OCI-LY1 (cell line): ENCODE data around the gene ARHGDIG.

ENCODE experiments used
- H2AFZ ChIP-seq: fragments of 200-600 bp; sonication (generic), shearing (Covaris generic); 2 replicates; pipeline ENCODE4 v1.6.0; 2014; ENCODE audit warnings: antibody characterized with exemption, mild to moderate bottlenecking, low read length
- H3F3A ChIP-seq: fragments of 200-600 bp; sonication (generic), shearing (Covaris generic); 2 replicates; pipeline ENCODE4 v1.6.0; 2014; ENCODE audit warnings: mild to moderate bottlenecking, antibody characterized with exemption, low read length, moderate library complexity; ENCODE audit not compliant: insufficient read depth
- H3K27ac ChIP-seq: fragments of 200-600 bp; sonication (generic); 2 replicates; pipeline ENCODE4 v1.5.1; 2014; ENCODE audit warnings: low read length, mixed run types, mild to moderate bottlenecking, low read depth; ENCODE audit not compliant: poor library complexity, severe bottlenecking
- H3K27me3 ChIP-seq: fragments of 200-600 bp; sonication (generic); 2 replicates; pipeline ENCODE4 v1.6.0; 2014; ENCODE audit warnings: antibody characterized with exemption, mild to moderate bottlenecking, low read length, moderate library complexity; ENCODE audit not compliant: insufficient read depth
- H3K36me3 ChIP-seq: fragments of 200-600 bp; sonication (generic); 2 replicates; pipeline ENCODE4 v1.6.1; 2014; ENCODE audit warnings: mild to moderate bottlenecking, antibody characterized with exemption, low read length, moderate library complexity, mixed read lengths; ENCODE audit not compliant: insufficient read depth
- H3K4me1 ChIP-seq: fragments of 200-600 bp; sonication (generic); 2 replicates; pipeline ENCODE4 v1.5.1; 2014; ENCODE audit warnings: mild to moderate bottlenecking, low read length, moderate library complexity; ENCODE audit not compliant: insufficient read depth, severe bottlenecking
- H3K4me2 ChIP-seq: fragments of 200-600 bp; sonication (generic), shearing (Covaris generic); 2 replicates; pipeline ENCODE4 v1.6.1; 2014; ENCODE audit warnings: low read length
- H3K4me3 ChIP-seq: fragments of 200-600 bp; sonication (generic); 2 replicates; pipeline ENCODE4 v1.5.1; 2014; ENCODE audit warnings: low read length, low read depth, mild to moderate bottlenecking, mixed read lengths; ENCODE audit not compliant: poor library complexity, severe bottlenecking
- H3K79me2 ChIP-seq: fragments of 200-600 bp; shearing (Covaris generic); 2 replicates; pipeline ENCODE4 v1.6.1; 2016; ENCODE audit warnings: mixed run types, low read length, mixed read lengths; ENCODE audit not compliant: insufficient read depth
- H3K9ac ChIP-seq: fragments of 200-600 bp; sonication (generic), shearing (Covaris generic); 2 replicates; pipeline ENCODE4 v1.6.1; 2014; ENCODE audit warnings: mild to moderate bottlenecking, low read length, mixed read lengths
- H3K9me2 ChIP-seq: fragments of 200-600 bp; sonication (generic), shearing (Covaris generic); 2 replicates; pipeline ENCODE4 v1.6.1; 2014; ENCODE audit warnings: low read depth, mild to moderate bottlenecking, low read length, mixed read lengths
- H3K9me3 ChIP-seq: fragments of 200-600 bp; shearing (Covaris generic); 2 replicates; pipeline ENCODE4 v1.6.1; 2014; ENCODE audit warnings: low read length, mixed read lengths
- H4K20me1 ChIP-seq: fragments of 200-600 bp; sonication (generic), shearing (Covaris generic); 2 replicates; pipeline ENCODE4 v1.6.0; 2016; ENCODE audit warnings: mild to moderate bottlenecking, low read length; ENCODE audit not compliant: insufficient read depth
- EZH2 ChIP-seq: fragments of 200-600 bp; sonication (generic), shearing (Covaris generic); IDR thresholded peaks from 2 replicates; pipeline ENCODE4 v1.8.0; 2017; ENCODE audit warnings: borderline replicate concordance, mixed run types, mild to moderate bottlenecking, antibody characterized with exemption, low read length, moderate library complexity, mixed read lengths
- TF ChIP-seq, protein P1 (sequence below): fragments of 200-600 bp; sonication (generic), shearing (Covaris generic); IDR thresholded peaks from 2 replicates; pipeline ENCODE4 v1.5.1; 2017; ENCODE audit warnings: mild to moderate bottlenecking, antibody characterized with exemption, low read length, moderate library complexity, mixed read lengths

ARHGDIG gene

DNA sequence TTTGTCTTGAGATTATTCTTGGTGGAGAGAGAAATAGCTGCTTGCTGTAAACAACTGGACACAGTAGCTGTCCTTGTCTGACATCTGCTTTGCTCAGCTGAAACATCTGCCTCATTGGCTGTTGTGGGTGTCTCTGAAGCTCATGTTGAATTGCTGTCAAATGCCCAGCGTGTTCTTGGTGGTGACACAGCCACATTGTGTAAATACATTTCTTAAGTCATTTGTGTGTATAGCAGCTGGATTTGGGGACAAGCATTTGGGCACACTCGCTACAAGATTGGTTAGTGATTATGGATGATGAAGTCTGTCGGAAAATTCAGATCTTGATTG lies 40.5 kb upstream of the ARHGDIG start:
- Histone ChIP-seq H3K27ac (peak overlapping the region; percentile 53), H3K36me3 (peaks cover 5% of the 10 kb centered on the region; the same call in 1 of the 2 replicates), H3K9ac (no peak overlapping the region), H3K27me3 (no peaks in the 10 kb centered on the region), H3F3A (no peaks in the 10 kb centered on the region), H3K9me3 (no peaks in the 10 kb centered on the region), H3K4me3 (no peak overlapping the region), H3K4me1 (peaks cover 20% of the 10 kb centered on the region), H3K79me2 (peaks cover 5% of the 10 kb centered on the region; the same call in 1 of the 2 replicates), H4K20me1 (no peaks in the 10 kb centered on the region), H2AFZ (no peak overlapping the region), H3K9me2 (no peaks in the 10 kb centered on the region), H3K4me2 (no peak overlapping the region)
- TF ChIP-seq, protein P1, sequence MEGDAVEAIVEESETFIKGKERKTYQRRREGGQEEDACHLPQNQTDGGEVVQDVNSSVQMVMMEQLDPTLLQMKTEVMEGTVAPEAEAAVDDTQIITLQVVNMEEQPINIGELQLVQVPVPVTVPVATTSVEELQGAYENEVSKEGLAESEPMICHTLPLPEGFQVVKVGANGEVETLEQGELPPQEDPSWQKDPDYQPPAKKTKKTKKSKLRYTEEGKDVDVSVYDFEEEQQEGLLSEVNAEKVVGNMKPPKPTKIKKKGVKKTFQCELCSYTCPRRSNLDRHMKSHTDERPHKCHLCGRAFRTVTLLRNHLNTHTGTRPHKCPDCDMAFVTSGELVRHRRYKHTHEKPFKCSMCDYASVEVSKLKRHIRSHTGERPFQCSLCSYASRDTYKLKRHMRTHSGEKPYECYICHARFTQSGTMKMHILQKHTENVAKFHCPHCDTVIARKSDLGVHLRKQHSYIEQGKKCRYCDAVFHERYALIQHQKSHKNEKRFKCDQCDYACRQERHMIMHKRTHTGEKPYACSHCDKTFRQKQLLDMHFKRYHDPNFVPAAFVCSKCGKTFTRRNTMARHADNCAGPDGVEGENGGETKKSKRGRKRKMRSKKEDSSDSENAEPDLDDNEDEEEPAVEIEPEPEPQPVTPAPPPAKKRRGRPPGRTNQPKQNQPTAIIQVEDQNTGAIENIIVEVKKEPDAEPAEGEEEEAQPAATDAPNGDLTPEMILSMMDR, result no peak

DNA sequence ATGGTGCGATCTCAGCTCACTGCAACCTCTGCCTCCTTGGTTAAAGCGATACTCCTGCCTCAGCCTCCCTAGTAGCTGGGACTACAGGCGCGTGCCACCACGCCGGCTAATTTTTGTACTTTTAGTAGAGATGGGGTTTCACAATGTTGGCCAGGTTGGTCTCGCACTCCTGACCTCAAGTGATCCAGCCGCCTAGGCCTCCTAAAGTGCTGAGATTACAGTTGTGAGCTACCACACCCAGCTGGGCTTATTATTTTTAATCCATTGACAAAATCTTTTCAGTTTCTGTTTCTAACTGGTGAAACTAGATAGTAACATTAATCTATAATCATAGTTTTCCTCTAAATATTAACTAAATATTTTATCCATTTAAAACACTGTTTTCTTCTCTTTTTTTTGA lies 39.8 kb upstream of the ARHGDIG start:
- H3K4me3 ChIP-seq, result no peak overlapping the region
- H3F3A ChIP-seq, result no peaks in the 10 kb centered on the region
- peaks cover 5% of the 10 kb centered on the region; the same call in 1 of the 2 replicates for H3K36me3 ChIP-seq
- no peak overlapping the region for H3K9ac ChIP-seq
- peak overlapping the region; percentile 53 for H3K27ac ChIP-seq
- H3K9me3 ChIP-seq, result no peaks in the 10 kb centered on the region
- peaks cover 5% of the 10 kb centered on the region; the same call in 1 of the 2 replicates for H3K79me2 ChIP-seq
- no peak for TF ChIP-seq EZH2
- TF ChIP-seq, protein P1, result no peak
- no peaks in the 10 kb centered on the region for H3K9me2 ChIP-seq
- H3K27me3 ChIP-seq, result no peaks in the 10 kb centered on the region
- no peaks in the 10 kb centered on the region for H4K20me1 ChIP-seq
- no peak overlapping the region for H3K4me2 ChIP-seq
- H2AFZ ChIP-seq, result no peak overlapping the region
- H3K4me1 ChIP-seq, result peaks cover 17% of the 10 kb centered on the region

DNA sequence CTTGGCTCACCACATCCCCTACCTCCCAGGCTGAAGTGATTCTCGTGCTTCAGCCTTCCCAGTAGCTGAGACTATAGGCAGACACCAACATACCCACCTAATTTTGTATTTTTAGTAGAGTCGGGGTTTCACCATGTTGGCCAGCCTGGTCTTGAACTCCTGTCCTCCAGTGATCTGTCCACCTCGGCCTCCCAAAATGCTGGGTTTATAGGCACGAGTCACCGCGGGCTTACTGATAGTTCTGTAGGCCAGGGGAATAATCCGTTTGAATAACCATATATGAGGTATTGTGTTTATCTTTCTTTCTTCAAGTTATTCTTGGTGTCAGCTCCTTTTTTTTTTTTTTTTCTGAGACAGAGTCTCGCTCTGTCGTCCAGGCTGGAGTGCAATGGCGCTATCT lies 38.1 kb upstream of the ARHGDIG start:
- no peaks in the 10 kb centered on the region for H3K27me3 ChIP-seq
- H3K4me1 ChIP-seq, result peaks cover 15% of the 10 kb centered on the region
- H3K4me2 ChIP-seq, result no peak overlapping the region
- H2AFZ ChIP-seq, result no peak overlapping the region
- no peak overlapping the region for H3K4me3 ChIP-seq
- H3K9me3 ChIP-seq, result no peaks in the 10 kb centered on the region
- H3F3A ChIP-seq, result no peaks in the 10 kb centered on the region
- no peak for TF ChIP-seq EZH2
- TF ChIP-seq, protein P1, result no peak
- H3K36me3 ChIP-seq, result peaks cover 5% of the 10 kb centered on the region; the same call in 1 of the 2 replicates
- H3K9me2 ChIP-seq, result no peaks in the 10 kb centered on the region
- H4K20me1 ChIP-seq, result no peaks in the 10 kb centered on the region
- H3K79me2 ChIP-seq, result peaks cover 5% of the 10 kb centered on the region; the same call in 1 of the 2 replicates
- H3K27ac ChIP-seq, result no peak overlapping the region
- no peak overlapping the region for H3K9ac ChIP-seq
